Neural cell (in vitro differentiated cells): ENCODE data around the gene ADAMTS6. TPM values are rescaled to one million over a fixed set of nuclear protein-coding genes. Genes with fewer than 3 reads are reported as not detected.

Experiments
- H2AFZ ChIP-seq: fragments of 200-600, 300-800 bp; sonication (generic), shearing (Covaris generic); 2 replicates; pipeline ENCODE4 v1.6.0; 2014; ENCODE audit warnings: low read depth, mild to moderate bottlenecking, antibody characterized with exemption, low read length, moderate library complexity
- H3F3A ChIP-seq: fragments of 200-600 bp; shearing (Covaris generic); 2 replicates; pipeline ENCODE4 v1.6.1; 2016; ENCODE audit warnings: mild to moderate bottlenecking, moderate library complexity, mixed read lengths, antibody characterized with exemption, low read length; ENCODE audit not compliant: insufficient read depth, poor library complexity, severe bottlenecking
- H3K27ac ChIP-seq: fragments of 200-600, 300-800 bp; sonication (generic), shearing (Covaris generic); 2 replicates; pipeline ENCODE4 v1.5.1; 2014; ENCODE audit warnings: mild to moderate bottlenecking, low read length, moderate library complexity
- H3K27me3 ChIP-seq: fragments of 300-800, 200-600 bp; sonication (generic), shearing (Covaris generic); 2 replicates; pipeline ENCODE4 v1.6.0; 2014; ENCODE audit warnings: mild to moderate bottlenecking, low read depth, low read length, moderate library complexity; ENCODE audit not compliant: insufficient read depth
- H3K36me3 ChIP-seq: fragments of 300-800, 200-600 bp; sonication (generic), shearing (Covaris generic); 2 replicates; pipeline ENCODE4 v1.5.1; 2014; ENCODE audit warnings: mild to moderate bottlenecking, antibody characterized with exemption, low read length, moderate library complexity; ENCODE audit not compliant: insufficient read depth
- H3K4me2 ChIP-seq: fragments of 300-800, 200-600 bp; sonication (generic), shearing (Covaris generic); 2 replicates; pipeline ENCODE4 v1.6.0; 2014; ENCODE audit warnings: mild to moderate bottlenecking, low read length
- H3K4me3 ChIP-seq: fragments of 300-800, 200-600 bp; sonication (generic), shearing (Covaris generic); 2 replicates; pipeline ENCODE4 v1.5.1; 2014; ENCODE audit warnings: mild to moderate bottlenecking, low read length, moderate library complexity
- H3K79me2 ChIP-seq: fragments of 200-600 bp; shearing (Covaris generic); replicated peaks from 2 replicates; pipeline ENCODE4 v1.6.0; 2014; ENCODE audit warnings: mild to moderate bottlenecking, low read length, moderate library complexity; ENCODE audit not compliant: insufficient read depth
- H3K9ac ChIP-seq: fragments of 300-800, 200-600 bp; sonication (generic), shearing (Covaris generic); 2 replicates; pipeline ENCODE4 v1.6.1; 2016; ENCODE audit warnings: mild to moderate bottlenecking, low read length, mixed read lengths
- H3K9me2 ChIP-seq: fragments of 200-600 bp; shearing (Covaris generic); 2 replicates; pipeline ENCODE4 v1.6.1; 2016; ENCODE audit warnings: mild to moderate bottlenecking, low read length, mixed read lengths; ENCODE audit not compliant: insufficient read depth
- H3K9me3 ChIP-seq: fragments of 200-600, 300-800 bp; sonication (generic), shearing (Covaris generic); 2 replicates; pipeline ENCODE4 v1.6.1; 2016; ENCODE audit warnings: mild to moderate bottlenecking, mixed run types, low read length, moderate library complexity, mixed read lengths
- H4K20me1 ChIP-seq: fragments of 200-600 bp; shearing (Covaris generic); 2 replicates; pipeline ENCODE4 v1.6.1; 2016; ENCODE audit warnings: mild to moderate bottlenecking, mixed run types; ENCODE audit not compliant: insufficient read depth
- CTCF ChIP-seq: fragments of 450-650 bp; IDR thresholded peaks from 2 replicates; pipeline ENCODE4 v1.5.1; 2014; ENCODE audit warnings: antibody characterized with exemption, mild to moderate bottlenecking, moderate library complexity; ENCODE audit not compliant: poor library complexity, severe bottlenecking
- EP300 ChIP-seq: fragments of 450-650 bp; conservative IDR thresholded peaks from 2 replicates; pipeline ENCODE4 v1.6.1; 2014; ENCODE audit warnings: antibody characterized with exemption, mild to moderate bottlenecking, moderate library complexity; ENCODE audit not compliant: poor library complexity, severe bottlenecking
- EZH2 ChIP-seq: fragments of 200-600, 300-800 bp; shearing (Covaris generic), sonication (generic); IDR thresholded peaks from 2 replicates; pipeline ENCODE4 v1.6.1; 2014; ENCODE audit warnings: antibody characterized with exemption, low read length, borderline replicate concordance, mild to moderate bottlenecking; ENCODE audit not compliant: insufficient read depth, poor library complexity, severe bottlenecking
- MXI1 ChIP-seq: fragments of 450-650 bp; conservative IDR thresholded peaks from 2 replicates; pipeline ENCODE4 v1.6.1; 2014; ENCODE audit warnings: antibody characterized with exemption, mild to moderate bottlenecking; ENCODE audit not compliant: poor library complexity, severe bottlenecking
- POLR2AphosphoS5 ChIP-seq: IDR thresholded peaks from 2 replicates; pipeline ENCODE4 v1.6.1; 2012
- RAD21 ChIP-seq: fragments of 450-650 bp; conservative IDR thresholded peaks from 2 replicates; pipeline ENCODE4 v1.6.1; 2014; ENCODE audit warnings: antibody characterized with exemption, mild to moderate bottlenecking, moderate library complexity
- REST ChIP-seq: IDR thresholded peaks from 2 replicates; pipeline ENCODE4 v1.6.1; 2012; ENCODE audit warnings: borderline replicate concordance
- SMC3 ChIP-seq: fragments of 450-650 bp; conservative IDR thresholded peaks from 2 replicates; pipeline ENCODE4 v1.6.1; 2014; ENCODE audit warnings: antibody characterized with exemption, mild to moderate bottlenecking, moderate library complexity; ENCODE audit not compliant: poor library complexity
- TAF1 ChIP-seq: IDR thresholded peaks from 2 replicates; pipeline ENCODE4 v1.6.1; 2012; ENCODE audit warnings: low read depth
- polyA plus RNA-seq: library from polyadenylated mRNA; depleted of rRNA; stranded (reverse); fragments of >200 nt; gene quantifications from 2 replicates; pipeline ENCODE4 v1.2.3, GENCODE V29; 2014

ADAMTS6 gene
- polyA plus RNA-seq, 1 donor from 2014 or later, result 0.58 TPM

GRCh38 chr5:65252977-65253376, 228.7 kb downstream of the ADAMTS6 start:
- Histone ChIP-seq H3K9me3 (no peaks in the 10 kb centered on the region), H4K20me1 (no peaks in the 10 kb centered on the region), H3K79me2 (no peaks in the 10 kb centered on the region), H3K4me3 (no peak overlapping the region), H3K9ac (no peak overlapping the region), H2AFZ (no peak overlapping the region), H3F3A (no peaks in the 10 kb centered on the region), H3K4me2 (no peak overlapping the region), H3K27me3 (no peaks in the 10 kb centered on the region), H3K27ac (no peak overlapping the region), H3K9me2 (no peaks in the 10 kb centered on the region), H3K36me3 (no peaks in the 10 kb centered on the region)
- no peak for TF ChIP-seq RAD21
- no peak for TF ChIP-seq MXI1
- TF ChIP-seq EP300, result no peak
- no peak for TF ChIP-seq REST
- TF ChIP-seq TAF1, result no peak
- TF ChIP-seq EZH2, result no peak
- no peak for TF ChIP-seq SMC3
- TF ChIP-seq POLR2AphosphoS5, result no peak
- no peak for TF ChIP-seq CTCF

GRCh38 chr5:65248896-65249295, 232.8 kb downstream of the ADAMTS6 start:
- no peak overlapping the region for H3K4me3 ChIP-seq
- TF ChIP-seq CTCF, result no peak
- no peak for TF ChIP-seq EZH2
- no peak for TF ChIP-seq RAD21
- no peak for TF ChIP-seq POLR2AphosphoS5
- TF ChIP-seq MXI1, result no peak
- no peak for TF ChIP-seq EP300
- no peak overlapping the region for H3K4me2 ChIP-seq

More at GRCh38 chr5:65248896-65249295, 232.8 kb downstream of the ADAMTS6 start:
- Histone ChIP-seq H3F3A (no peaks in the 10 kb centered on the region), H3K9me2 (no peaks in the 10 kb centered on the region), H3K9me3 (no peaks in the 10 kb centered on the region), H3K9ac (no peak overlapping the region), H4K20me1 (no peaks in the 10 kb centered on the region), H3K27me3 (no peaks in the 10 kb centered on the region), H3K79me2 (no peaks in the 10 kb centered on the region), H3K27ac (no peak overlapping the region), H2AFZ (no peak overlapping the region), H3K36me3 (no peaks in the 10 kb centered on the region)
